D721Med (cell line): Measurements from ENCODE around the gene NLGN1.

Source experiments
- DNase-seq: peaks from one replicate; pipeline ENCODE4 v3.0.0; 2011; ENCODE audit warnings: low spot score; ENCODE audit not compliant: insufficient read length
- FAIRE-seq: peaks from 2 replicates; lab custom pipeline; 2011; peaks lifted over from hg19 to GRCh38; lab: Jason Lieb, UNC
- CTCF ChIP-seq: IDR thresholded peaks from 2 replicates; pipeline ENCODE4 v1.5.1; 2012; ENCODE audit warnings: mild to moderate bottlenecking, control low read depth; ENCODE audit not compliant: insufficient read depth; ENCODE audit errors: missing control alignments

NLGN1 gene

DNA sequence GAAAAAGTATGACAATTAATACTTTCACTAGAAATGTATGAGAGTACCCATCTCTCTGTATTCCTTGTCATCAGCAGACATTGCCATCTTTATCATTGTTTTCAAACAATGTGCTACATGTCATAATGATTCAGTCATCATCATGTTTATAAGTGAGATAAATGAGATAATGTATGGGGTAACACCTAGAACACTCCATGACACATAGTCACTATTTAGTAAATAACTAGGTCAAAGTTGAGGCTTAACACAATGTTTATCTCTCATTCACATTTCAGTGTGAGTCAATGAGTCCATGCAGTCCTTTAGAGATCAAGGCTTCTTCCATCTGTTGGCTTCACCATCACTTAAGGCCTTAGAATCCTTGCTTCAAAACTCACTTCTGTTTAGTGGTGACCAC, 70.0 kb downstream of the NLGN1 start:
- peak; percentile 44 for FAIRE-seq
- no peak for DNase-seq

GRCh38 chr3:173473237-173473636, 75.7 kb downstream of the NLGN1 start:
- FAIRE-seq = no peak
- DNase-seq = no peak
- no peak for TF ChIP-seq CTCF

More for the DNA sequence above, 70.0 kb downstream of the NLGN1 start:
- no peak for TF ChIP-seq CTCF

DNA sequence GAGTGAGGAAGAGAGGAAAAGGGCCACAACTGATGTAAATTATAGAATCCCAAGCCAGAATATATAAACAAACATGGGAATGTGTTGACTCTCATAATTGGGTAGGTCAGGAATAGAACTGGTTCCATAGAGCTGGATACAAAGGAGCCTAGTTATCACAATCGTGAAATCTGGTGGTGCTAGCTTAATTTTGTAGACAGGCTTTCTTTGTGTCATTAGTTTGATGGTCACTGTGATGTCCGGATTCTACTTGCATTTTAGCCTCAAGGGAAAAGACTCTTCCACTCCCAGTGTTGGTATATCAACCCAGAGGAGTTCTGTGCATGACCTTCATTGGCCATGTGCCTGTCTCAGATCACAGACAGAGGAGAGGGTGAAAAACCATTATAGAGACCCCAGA, 81.8 kb downstream of the NLGN1 start:
- TF ChIP-seq CTCF = no peak
- no peak for FAIRE-seq
- no peak for DNase-seq

GRCh38 chr3:173501931-173502489, 104.5 kb downstream of the NLGN1 start:
- no peak for TF ChIP-seq CTCF
- DNase-seq = no peak

DNA sequence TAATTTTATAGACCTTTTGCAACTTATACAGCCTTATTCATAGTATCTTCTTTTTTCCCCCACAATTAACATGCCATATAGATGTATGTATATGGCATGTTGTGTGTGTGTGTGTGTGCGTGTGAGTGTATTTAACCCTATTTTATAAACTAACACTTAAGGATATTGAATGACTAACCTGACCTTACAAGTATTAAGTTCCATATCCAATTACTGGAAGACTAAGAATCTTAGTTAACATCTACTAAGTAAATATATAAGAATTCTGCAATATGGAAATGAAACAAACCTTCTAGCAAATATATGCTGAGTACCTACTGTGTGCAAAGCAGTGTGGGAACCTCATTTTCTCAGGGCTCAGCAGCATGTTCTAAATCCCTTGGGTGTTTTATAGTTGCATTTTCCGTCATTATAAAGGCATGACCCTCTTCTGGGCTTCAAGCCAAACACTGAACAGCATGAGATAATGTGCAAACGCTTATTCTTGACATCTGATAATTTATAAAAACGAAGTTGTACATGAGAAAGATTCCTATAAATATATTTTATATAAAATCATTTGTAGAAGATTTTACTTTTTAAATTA, 105.5 kb downstream of the NLGN1 start:
- no peak for TF ChIP-seq CTCF
- no peak for FAIRE-seq
- no peak for DNase-seq

More at GRCh38 chr3:173501931-173502489, 104.5 kb downstream of the NLGN1 start:
- no peak for FAIRE-seq

- FAIRE-seq = no peak
- no peak for TF ChIP-seq CTCF
- DNase-seq = no peak
These were observed 113.0 kb downstream of the NLGN1 start for GRCh38 chr3:173510565-173510964.

DNA sequence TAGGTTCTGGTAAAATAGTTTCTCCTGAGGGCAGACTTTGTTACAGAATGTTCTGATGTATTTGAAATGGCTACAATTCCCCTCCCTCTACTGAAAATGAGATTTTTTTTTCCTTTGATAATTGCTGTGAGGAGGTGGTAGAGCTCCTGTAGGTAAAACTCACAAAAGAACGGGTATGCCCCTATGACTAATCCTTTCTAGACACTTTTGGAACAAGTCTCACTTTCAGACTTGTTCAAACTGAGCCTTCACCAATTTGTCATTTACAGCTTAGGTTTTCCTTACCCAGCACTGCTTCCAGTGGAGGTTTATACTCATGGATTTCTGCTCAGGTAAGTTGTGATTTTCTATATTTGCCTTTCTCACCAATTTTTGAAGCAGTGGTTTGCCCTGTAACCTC, 115.6 kb downstream of the NLGN1 start:
- no peak for TF ChIP-seq CTCF
- no peak for FAIRE-seq
- no peak for DNase-seq
